Pancreas (tissue), 10 donors: Measurements from ENCODE around the gene PCGF3. TPM values are rescaled to one million over a fixed set of nuclear protein-coding genes. Genes with fewer than 3 reads are reported as not detected.
A peak's percentile ranks its signal among the peaks of the same experiment; 100 is the strongest.
"Not testable (repeated sequence)": the region's sequence is repeated elsewhere in the genome, so short reads cannot be mapped to it uniquely, and the experiment has no call there.

ENCODE experiments used
- ATAC-seq, 4 donors: fragments of 200-7000 bp; cut with Tn5 transposase; one replicate each; pipeline versions ENCODE4 v1.8.0 to v1.9.1; 2020; ENCODE audit warnings: mild to moderate bottlenecking in 4 of 4, moderate library complexity in 4 of 4
- DNase-seq, 6 donors: peaks; one replicate each; pipeline ENCODE4 v3.0.0-alpha.2; 2020
- FAIRE-seq: peaks from 2 replicates; lab custom pipeline; 2012; peaks lifted over from hg19 to GRCh38; lab: Jason Lieb, UNC
- H3K27ac ChIP-seq, 4 donors: fragments of 200-600 bp; sonication (generic); 1 replicate in 3 of 4; 2 replicates in 1 of 4; pipeline versions ENCODE4 v1.5.0 to v1.8.0; 2020
- H3K27me3 ChIP-seq, 4 donors: fragments of 200-600 bp; one replicate each; pipeline ENCODE4 v1.8.0; 2021
- H3K36me3 ChIP-seq, 3 donors: fragments of 200-600 bp; sonication (generic) in 1 of 3; one replicate each; pipeline versions ENCODE4 v1.5.0 to v1.8.0; 2020 to 2021
- H3K4me1 ChIP-seq, 3 donors: fragments of 200-600 bp; one replicate each; pipeline ENCODE4 v1.8.0; 2021
- H3K4me3 ChIP-seq, 4 donors: fragments of 200-600 bp; sonication (generic) in 2 of 4; one replicate each; pipeline versions ENCODE4 v1.5.0 to v1.8.0; 2020 to 2021
- H3K9me3 ChIP-seq, 4 donors: fragments of 200-600 bp; one replicate each; pipeline ENCODE4 v1.8.0; 2021
- WGBS, 2 donors: extraction: QIAGEN DNeasy Blood & Tissue Kit; methylation state at CpG; one replicate each; pipeline ENCODE4 v1.1.7; 2013; 5-methylcytosine and 5-hydroxymethylcytosine counted together
- intact Hi-C, 3 donors: fragments of 100-400 bp; cut with DNase I; formaldehyde crosslinking; loops; one replicate each; pipeline versions ENCODE4 v1.11.1 to v1.14.2; 2022
- polyA plus RNA-seq, 2 donors: library from polyadenylated mRNA; stranded (reverse); fragments of 200-250 nt; gene quantifications; one replicate each; pipeline ENCODE4 v1.2.3, GENCODE V29; 2013
- total RNA-seq, 6 donors: library from RNA; stranded (reverse); fragmentation: NEBNext Ultra II Directional in 4 of 6; extraction: Animal tissue kit (Norgen Biotek cat#: 25700) in 4 of 6; gene quantifications; one replicate each; pipeline versions ENCODE4 v1.2.1 to v1.2.4, GENCODE V29; 2021 to 2023
- TF ChIP-seq, protein P1 (sequence below), 4 donors: fragments of 200-600 bp; sonication (generic) in 3 of 4; IDR thresholded peaks; one replicate each; pipeline versions ENCODE4 v1.5.0 to v1.8.0; 2021; ENCODE audit warnings: antibody characterized with exemption in 4 of 4
- donor health status: healthy with polysubstance abuse.
- donor health status: DM: no; HTN: no; CAD: no; lungs with moderate emphysema.
- donor health status: DM: no; HTN: no; CAD: no.
- donor health status: control.
- donor health status: control.
- donor health status: Bipolar disorder and iron deficiency.
- donor health status: DM: yes; HTN: yes; CAD: no.
- donor health status: DM: no; HTN: no; CAD: no.
- donor health status: DM: no; HTN: no; CAD: no.
- donor health status: DM: yes; HTN: yes; CAD: no.

Gene PCGF3
- total and polyA plus RNA-seq, 8 donors, result 12.3 to 66.8 (median 17.7) TPM

DNA sequence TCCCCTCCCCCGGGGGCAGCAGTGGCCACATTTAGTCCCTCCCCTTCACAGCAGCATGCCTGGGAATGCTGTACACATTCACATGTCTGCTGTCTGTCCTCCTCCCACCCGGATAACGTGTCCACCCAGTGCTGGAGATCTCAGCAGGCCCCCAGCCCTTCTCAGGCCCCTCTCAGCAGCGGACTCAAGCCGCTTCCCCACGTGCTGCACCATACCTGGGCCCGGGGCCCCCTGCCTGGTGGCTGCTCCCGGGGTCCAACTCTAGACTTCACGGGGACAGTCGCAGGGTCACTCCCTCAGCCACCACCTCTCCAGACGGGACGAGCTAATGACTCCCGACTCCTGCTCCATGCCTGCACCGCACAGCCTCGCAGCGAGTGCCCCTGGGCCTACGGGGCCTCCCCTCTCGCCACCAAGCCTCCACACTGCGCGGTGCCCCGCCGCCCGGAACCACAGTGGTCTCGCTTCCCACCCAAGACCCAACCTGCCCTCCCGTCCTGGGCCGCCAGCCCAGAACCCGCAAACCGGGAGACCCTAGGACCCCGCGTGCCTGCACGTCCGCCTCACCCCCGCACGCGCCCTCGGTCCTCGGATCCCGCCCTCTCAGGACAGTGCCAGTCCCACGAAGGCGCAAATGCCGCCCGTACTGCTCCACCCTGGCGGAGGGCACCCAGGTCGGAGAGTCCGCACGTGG is 1.3 kb upstream of the PCGF3 start:
- no peaks in the 10 kb centered on the region for H3K36me3 ChIP-seq
- intact Hi-C loops, result no loop called here
- H3K4me3 ChIP-seq, result no peak overlapping the region
- TF ChIP-seq, protein P1, sequence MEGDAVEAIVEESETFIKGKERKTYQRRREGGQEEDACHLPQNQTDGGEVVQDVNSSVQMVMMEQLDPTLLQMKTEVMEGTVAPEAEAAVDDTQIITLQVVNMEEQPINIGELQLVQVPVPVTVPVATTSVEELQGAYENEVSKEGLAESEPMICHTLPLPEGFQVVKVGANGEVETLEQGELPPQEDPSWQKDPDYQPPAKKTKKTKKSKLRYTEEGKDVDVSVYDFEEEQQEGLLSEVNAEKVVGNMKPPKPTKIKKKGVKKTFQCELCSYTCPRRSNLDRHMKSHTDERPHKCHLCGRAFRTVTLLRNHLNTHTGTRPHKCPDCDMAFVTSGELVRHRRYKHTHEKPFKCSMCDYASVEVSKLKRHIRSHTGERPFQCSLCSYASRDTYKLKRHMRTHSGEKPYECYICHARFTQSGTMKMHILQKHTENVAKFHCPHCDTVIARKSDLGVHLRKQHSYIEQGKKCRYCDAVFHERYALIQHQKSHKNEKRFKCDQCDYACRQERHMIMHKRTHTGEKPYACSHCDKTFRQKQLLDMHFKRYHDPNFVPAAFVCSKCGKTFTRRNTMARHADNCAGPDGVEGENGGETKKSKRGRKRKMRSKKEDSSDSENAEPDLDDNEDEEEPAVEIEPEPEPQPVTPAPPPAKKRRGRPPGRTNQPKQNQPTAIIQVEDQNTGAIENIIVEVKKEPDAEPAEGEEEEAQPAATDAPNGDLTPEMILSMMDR (IDR thresholded peaks at IDR 0.05), result no peak
- ATAC-seq, result no peak
- no peak overlapping the region for H3K27ac ChIP-seq
- peaks cover 0 to 6% (median 0%) of the 10 kb centered on the region in 3 donors for H3K4me1 ChIP-seq
- WGBS, 2 donors, result 89 to 92% methylated on average over 46 of the region's 46 CpGs
- no peaks in the 10 kb centered on the region for H3K27me3 ChIP-seq
- H3K9me3 ChIP-seq, result no peaks in the 10 kb centered on the region
- DNase-seq, result peak in 4 of 6 donors; percentile 31 to 83 (median 61)
- FAIRE-seq, result no peak

DNA sequence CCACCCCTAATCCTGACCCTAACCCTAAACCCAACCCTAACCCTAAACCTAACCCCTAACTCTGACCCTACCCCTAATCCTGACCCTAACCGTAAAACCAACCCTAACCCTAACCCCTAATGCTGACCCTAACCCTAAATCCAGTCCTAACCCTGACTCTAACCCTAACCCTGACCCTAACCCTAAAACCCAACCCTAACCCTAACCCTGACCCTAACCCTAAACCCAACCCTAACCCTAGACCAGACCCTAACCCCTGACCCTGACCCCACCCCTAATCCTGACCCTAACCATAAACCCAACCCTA is 708 bp upstream of the PCGF3 start:
- DNase-seq (no peak), FAIRE-seq (no peak), ATAC-seq (no peak)
- Histone ChIP-seq H3K36me3 (no peaks in the 10 kb centered on the region), H3K4me1 (peaks cover 0 to 6% (median 0%) of the 10 kb centered on the region in 3 donors), H3K27ac (no peak overlapping the region), H3K9me3 (no peaks in the 10 kb centered on the region), H3K27me3 (no peaks in the 10 kb centered on the region), H3K4me3 (peak overlapping the region in 2 of 4 donors; percentile 87 to 92)
- intact Hi-C loops, result no loop called here
- TF ChIP-seq, protein P1 (IDR thresholded peaks at IDR 0.05), result no peak
- 97 to 100% methylated on average over 1 of the region's 1 CpG for WGBS, 2 donors

DNA sequence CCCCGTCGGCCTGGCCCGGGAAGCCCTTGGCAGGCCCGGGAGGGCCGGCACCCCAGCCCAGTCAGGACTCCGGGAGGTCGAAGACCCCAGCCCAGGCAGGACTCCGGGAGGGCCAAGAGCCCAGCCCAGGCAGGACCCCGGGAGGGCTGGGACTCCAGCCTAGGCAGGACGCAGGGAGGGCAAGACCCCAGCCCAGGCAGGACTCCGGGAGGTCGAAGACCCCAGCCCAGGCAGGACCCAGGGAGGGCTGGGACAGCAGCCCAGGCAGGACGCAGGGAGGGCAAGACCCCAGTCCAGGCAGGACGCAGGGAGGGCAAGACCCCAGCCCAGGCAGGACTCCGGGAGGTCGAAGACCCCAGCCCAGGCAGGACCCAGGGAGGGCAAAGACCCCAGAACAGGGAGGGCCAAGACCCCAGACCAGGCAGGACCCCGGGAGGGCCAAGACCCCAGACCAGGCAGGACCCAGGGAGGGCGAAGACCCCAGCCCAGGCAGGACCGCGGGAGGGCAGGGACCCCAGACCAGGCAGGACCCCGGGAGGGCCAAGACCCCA is 526 bp downstream of the PCGF3 start:
- ATAC-seq, H3K36me3 ChIP-seq, H3K4me1 ChIP-seq, FAIRE-seq, intact Hi-C loops, H3K27me3 ChIP-seq, H3K9me3 ChIP-seq: not testable (repeated sequence)
- H3K27ac ChIP-seq, result peak overlapping the region; percentile 48 to 80 (median 68)
- peak overlapping the region; percentile 82 to 92 (median 90) for H3K4me3 ChIP-seq
- 0 to 1% methylated on average over 12 to 21 of the region's 21 CpGs for WGBS, 2 donors
- DNase-seq, result peak in 1 of 6 donors; percentile 84

DNA sequence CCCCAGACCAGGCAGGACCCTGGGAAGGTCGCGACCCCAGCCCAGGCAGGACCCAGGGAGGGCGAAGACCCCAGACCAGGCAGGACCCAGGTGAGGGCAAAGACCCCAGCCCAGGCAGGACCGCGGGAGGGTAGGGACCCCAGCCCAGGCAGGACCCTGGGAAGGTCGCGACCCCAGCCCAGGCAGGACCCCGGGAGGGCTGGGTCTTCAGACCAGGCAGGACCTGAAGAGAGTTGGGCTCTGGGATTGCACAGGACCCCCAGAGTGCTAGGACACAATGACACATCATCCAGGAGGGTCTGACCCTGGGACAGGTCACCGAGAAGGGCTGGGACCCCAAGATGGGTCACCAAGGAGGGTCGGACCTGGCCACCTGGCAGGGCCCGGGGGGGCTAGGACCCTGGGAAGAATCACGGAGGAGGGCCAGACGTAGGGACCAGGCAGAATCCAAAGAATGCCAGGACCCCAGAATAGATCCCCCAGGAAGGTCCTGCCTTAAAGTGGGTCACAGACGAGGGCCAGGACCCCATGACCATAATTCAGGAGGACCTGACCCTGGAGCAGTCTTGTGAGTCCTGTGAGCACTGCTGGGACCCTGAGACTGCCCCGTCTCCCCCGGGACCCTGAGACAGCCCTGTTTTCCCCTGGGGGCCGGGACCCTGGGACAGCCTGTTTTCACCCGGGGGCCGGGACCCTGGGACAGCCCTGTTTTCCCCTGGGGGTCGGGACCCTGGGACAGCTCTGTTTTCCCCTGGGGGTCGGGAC is 1.4 kb downstream of the PCGF3 start:
- H3K4me1 ChIP-seq, result peaks cover 0 to 6% (median 0%) of the 10 kb centered on the region in 3 donors
- H3K4me3 ChIP-seq, result peak overlapping the region in 2 of 4 donors; percentile 31 to 87
- ATAC-seq, result no peak
- intact Hi-C loops, result no loop called here
- FAIRE-seq, result no peak
- TF ChIP-seq, protein P1 (IDR thresholded peaks at IDR 0.05), result no peak
- peak in 1 of 6 donors; percentile 69 for DNase-seq
- H3K27ac ChIP-seq, result no peak overlapping the region
- 42 to 51% methylated on average over 18 to 21 of the region's 21 CpGs for WGBS, 2 donors
- no peaks in the 10 kb centered on the region for H3K27me3 ChIP-seq
- no peaks in the 10 kb centered on the region for H3K9me3 ChIP-seq
- no peaks in the 10 kb centered on the region for H3K36me3 ChIP-seq

DNA sequence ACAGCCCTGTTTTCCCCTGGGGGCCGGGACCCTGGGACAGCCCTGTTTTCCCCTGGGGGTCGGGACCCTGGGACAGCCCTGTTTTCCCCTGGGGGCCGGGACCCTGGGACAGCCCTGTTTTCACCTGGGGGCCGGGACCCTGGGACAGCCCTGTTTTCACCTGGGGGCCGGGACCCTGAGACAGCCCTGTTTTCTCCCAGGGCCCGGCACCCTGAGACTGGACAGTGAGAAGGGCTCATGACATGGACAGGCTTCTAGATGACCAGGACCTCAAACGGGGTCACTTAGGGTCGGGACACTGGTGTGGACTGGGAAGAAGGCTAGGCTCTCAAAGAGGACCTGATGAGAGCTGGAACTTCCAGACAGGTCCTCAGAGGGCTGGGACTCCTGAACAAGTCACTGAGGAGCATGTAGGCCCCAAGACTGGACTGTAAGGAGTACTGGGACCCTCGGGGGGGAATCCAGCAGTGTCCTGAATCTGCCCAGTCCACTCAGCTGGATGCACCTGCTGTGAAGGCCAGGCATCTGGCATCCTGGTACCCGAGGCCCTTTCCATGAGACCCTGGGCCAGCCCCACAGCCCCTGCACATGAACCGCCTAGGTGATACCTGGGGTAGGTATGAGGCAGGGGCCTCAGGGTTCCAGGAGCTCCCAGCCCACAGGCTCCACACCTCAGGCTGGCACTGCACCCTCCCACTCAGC is 2.4 kb downstream of the PCGF3 start:
- H3K4me3 ChIP-seq, result no peak overlapping the region
- DNase-seq (peak in 1 of 6 donors; percentile 52), FAIRE-seq (no peak), ATAC-seq (no peak)
- H3K9me3 ChIP-seq, result no peaks in the 10 kb centered on the region
- H3K36me3 ChIP-seq, result no peaks in the 10 kb centered on the region
- peaks cover 0 to 6% (median 0%) of the 10 kb centered on the region in 3 donors for H3K4me1 ChIP-seq
- WGBS, 2 donors, result 88 to 89% methylated on average over 11 of the region's 11 CpGs
- H3K27ac ChIP-seq, result no peak overlapping the region
- intact Hi-C loops, result no loop called here
- no peaks in the 10 kb centered on the region for H3K27me3 ChIP-seq
- TF ChIP-seq, protein P1 (IDR thresholded peaks at IDR 0.05), result no peak
